HG02623 (cell line): Measurements from ENCODE around the gene RGSL1.

ENCODE experiments used
- ATAC-seq: cut with Tn5 transposase; IDR thresholded peaks from one replicate; pipeline ENCODE4 v1.9.1; 2021; ENCODE audit warnings: moderate library complexity; ENCODE audit not compliant: unreplicated experiment

RGSL1 gene

DNA sequence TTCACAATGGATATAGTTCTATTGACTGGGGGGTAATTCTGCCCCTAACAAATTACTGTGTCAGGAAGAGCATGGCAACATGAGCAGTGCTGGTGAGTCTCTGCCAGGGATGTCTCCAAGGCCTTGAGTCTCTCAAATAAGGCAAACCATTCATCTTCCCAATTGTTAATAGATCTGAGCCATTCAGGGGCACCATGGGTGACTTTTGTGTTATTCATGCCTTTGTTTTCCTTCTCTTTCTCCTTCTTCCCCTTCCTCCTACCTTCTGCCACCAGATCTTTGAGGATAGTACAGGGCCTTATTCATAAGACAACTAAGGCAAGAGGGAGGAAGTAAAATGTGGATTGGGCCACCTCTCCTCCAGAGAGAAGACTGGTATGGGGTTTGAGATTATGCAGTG is at the start of gene RGSL1:
TSS of gene RGSL1 (plus strand) at position 60 of the 400 bp plus-strand sequence. CDS start at position 80, 20 bp downstream.
- ATAC-seq: no peak

DNA sequence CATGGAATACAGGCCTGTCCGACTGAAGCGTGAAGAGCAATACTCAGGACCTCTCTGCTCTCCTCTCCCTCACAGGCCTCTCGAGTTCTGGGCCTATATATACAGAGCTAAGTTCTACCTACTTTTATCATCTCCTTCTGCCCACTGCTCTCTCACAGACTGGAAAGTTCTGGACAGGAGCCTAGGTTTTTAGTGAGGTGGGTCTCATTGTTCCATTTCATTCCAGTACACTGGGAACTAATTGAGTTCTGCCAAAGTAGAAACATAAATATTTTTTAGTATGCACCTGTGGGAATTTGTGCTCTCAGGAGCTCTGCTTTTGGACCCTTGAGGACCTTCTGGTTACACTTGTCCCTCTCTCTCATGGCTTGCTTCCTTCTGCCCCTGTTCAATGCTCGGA is 49.4 kb upstream of the RGSL1 start, which contains the start of gene TEDDM1:
TSS of gene TEDDM1 (minus strand) at position 101 of the 400 bp plus-strand sequence. CDS start 182 bp downstream, outside the sequence.
- no peak for ATAC-seq

DNA sequence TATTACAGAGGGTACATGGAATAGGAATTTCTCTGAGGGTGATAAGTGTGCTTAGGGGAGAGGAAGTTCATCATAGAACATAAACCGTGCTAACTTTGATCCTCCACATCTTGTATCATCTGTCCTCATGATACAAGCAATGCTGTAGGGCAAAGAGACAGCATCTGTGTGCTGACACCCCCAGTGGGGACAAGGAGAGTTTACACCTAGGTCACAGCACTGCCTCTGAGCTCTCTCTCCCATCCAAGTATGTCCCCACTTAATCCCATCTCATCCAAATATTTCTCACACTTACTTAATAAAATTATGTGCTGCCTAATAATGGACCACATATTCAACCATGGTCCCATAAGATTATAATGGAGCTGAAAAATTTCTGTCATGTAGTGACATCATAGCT is 45.2 kb upstream of the RGSL1 start:
- ATAC-seq: no peak

DNA sequence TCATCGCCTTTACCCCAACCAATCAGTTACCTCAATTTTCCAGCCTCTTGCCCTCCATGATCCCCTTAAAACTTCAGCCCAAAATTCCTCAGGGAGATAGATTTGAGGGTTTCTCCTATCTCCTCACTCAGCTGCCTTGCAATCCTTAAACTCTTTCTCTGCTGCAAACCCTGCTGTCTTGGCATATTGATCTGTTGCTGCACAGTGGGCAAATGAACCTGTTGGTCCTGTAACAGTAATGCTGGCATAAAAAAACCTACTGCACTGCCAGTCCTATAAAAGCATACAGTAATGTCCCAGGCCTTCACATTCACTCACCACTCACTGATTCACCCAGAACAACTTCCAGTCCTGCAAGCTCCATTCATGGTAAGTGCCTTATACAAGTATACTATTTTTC is 44.4 kb upstream of the RGSL1 start:
- no peak for ATAC-seq

DNA sequence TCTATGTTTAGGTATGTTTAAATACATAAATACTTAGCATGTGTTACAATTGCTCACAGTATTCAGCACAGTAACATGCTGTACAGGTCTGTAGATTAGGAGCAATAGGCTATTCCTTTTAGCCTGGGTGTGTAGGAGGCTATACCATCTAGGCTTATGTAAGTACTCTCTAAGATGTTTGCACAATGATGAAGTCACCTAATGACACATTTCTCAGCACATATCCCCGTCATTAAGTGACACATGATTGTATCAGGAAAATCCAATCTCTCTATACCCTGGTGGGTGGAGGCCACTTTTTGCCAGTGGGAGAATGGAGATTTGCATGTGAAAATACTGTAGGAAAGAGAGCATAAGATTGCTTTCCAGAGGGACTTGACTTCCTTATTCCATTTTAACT is 43.9 kb upstream of the RGSL1 start:
- ATAC-seq: no peak

DNA sequence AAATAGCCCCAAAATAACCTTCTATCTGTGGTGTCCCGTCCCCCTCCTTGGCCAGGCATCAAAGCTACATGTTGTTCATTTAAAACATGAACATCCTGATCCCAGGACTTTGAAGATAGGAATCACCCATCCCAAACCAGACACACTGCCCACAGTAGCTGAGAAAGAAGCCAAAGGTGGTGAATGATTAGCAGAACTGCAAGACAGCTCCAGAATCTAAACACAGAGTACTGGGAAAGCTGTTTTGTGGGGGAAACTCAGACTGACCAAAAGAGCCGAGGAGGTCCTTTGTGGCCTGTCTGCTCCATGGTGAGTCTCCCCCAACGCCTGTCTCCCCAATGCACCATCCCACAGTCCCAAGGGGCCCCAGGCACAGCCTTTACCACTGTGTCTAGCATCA is 42.2 kb upstream of the RGSL1 start:
- no peak for ATAC-seq

DNA sequence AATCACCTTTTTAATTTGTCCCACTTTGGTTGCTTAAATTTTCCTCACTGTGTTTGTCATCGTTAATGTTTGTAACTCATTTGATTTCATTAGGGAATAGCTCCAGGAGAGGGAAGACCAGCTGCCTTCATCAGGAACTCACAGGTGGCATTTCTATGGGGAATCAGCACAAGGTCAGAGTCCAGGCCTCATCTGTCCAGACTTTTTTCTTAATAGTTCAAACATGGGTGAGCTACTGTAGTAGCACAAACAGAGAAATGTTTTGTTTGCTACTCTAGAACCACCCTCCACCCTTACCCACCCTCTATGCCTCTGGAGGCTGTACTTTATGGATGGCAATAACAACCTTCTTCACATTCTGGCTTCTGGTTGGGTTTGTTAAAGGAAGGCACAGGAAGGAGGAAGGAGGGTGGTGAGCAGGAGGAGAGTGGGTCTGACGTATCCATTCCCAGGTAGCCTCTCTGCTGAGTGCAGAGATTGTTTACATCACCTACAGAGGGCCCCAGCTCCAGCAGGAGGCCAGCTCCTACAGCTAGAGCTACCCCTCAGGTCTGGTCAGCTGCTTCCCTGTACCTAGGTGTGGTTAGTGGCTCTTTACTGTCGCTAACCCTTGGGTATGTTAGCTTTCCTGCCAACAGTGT is 41.4 kb upstream of the RGSL1 start:
- ATAC-seq: no peak

DNA sequence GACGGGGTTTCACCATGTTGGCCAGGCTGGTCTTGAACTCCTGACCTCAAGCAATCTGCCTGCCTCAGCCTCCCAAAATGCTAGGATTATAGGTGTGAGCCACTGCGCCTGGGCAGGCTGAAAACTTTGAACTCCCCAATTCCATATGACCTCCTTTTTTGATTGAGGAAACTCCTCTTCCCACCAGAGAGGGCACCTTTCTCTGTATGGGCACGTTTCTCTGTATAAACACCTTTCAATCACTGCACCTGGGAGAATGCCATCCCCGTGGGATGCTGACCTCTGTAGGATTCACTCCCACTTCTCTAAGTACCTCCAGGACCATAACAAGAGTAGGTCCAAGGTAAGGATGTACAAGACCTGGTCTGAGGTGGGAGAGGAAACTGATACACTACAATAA is 39.8 kb upstream of the RGSL1 start:
- ATAC-seq: no peak

DNA sequence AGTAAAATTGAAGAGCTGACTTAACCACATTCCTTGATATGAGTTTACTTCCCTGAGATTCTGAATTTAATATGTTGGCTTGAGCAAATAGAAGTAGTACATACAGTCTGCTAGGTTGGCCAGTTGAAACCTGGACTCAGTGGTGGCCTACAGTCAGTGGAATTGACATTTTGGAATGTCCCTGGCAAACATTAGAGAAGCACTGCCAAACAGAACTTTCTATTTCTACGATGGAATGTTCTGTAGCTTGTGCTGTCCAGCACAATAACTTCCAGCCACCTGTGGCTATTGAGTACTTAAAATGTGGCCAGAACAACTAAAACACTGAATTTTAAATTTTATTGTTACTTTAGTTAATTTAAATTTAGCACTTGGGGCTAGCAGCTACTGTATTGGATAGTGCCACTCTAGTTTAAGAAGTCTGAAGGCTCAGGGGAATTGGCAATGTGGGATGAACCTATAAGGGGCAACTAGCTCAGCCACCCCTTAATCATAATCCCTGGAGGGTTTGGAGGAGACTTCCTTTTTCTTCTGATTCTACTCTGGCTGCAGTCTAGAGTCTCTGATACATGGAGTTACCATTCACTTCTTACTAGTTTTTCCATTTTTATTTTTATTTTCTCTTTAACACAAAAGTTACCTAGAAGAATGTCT is 39.2 kb upstream of the RGSL1 start:
- ATAC-seq: no peak

DNA sequence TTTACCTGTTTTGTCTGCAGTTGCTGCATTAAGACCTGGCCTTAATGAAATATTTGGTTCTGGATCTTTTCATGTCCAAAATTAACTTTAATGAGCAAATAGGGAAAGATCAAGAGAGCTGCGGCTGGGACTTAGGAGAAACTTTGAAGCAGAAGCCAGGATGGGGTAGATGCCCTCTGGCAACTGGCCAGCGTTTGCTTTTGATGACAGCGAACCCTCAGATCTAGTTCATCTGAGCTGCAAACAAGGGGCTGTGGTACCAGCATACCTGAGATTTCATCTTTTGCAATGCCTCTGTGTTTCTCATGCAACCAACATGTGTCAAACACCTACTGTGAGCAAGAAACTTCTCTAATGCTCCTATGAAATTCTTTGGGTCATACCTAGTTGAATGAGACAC is 36.5 kb upstream of the RGSL1 start:
- ATAC-seq: no peak

DNA sequence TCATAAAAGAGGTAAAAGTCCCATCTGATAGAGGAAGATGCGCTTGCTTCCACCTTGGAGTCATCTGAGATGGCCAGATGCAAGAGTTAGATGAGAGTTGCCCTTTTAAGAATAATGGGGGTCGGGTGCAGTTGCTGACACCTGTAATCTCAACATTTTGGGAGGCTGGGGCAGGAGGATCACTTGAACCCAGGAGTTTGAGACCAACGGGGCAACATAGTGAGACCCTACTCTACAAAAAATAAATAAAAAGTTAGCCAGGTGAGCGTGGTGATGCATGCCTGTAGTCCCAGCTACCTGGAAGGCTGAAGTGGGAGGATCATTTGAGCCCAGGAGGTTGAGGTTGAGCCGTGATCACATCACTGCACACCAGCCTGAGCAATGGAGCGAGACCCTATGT is 36.0 kb upstream of the RGSL1 start:
- ATAC-seq: no peak

DNA sequence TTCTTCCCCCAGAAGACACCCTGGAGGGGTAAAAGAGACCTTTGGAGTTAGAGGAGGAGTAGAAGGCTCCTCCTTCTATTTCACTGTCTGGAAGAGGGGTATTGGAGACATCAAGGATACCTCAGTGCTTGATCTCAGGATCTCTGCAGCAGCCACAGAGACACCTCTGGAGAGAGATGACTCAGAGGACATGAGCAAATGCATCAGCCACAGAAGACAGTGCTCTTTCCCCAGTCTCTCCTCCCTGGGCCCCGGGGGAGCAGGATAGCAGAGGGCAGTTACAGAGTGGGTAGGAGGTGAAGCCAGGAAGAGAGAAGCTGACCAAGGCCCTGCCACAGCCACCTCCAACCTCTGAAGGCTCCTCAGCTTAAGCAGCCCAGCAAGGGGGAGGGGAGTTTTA is 34.2 kb upstream of the RGSL1 start:
- no peak for ATAC-seq

DNA sequence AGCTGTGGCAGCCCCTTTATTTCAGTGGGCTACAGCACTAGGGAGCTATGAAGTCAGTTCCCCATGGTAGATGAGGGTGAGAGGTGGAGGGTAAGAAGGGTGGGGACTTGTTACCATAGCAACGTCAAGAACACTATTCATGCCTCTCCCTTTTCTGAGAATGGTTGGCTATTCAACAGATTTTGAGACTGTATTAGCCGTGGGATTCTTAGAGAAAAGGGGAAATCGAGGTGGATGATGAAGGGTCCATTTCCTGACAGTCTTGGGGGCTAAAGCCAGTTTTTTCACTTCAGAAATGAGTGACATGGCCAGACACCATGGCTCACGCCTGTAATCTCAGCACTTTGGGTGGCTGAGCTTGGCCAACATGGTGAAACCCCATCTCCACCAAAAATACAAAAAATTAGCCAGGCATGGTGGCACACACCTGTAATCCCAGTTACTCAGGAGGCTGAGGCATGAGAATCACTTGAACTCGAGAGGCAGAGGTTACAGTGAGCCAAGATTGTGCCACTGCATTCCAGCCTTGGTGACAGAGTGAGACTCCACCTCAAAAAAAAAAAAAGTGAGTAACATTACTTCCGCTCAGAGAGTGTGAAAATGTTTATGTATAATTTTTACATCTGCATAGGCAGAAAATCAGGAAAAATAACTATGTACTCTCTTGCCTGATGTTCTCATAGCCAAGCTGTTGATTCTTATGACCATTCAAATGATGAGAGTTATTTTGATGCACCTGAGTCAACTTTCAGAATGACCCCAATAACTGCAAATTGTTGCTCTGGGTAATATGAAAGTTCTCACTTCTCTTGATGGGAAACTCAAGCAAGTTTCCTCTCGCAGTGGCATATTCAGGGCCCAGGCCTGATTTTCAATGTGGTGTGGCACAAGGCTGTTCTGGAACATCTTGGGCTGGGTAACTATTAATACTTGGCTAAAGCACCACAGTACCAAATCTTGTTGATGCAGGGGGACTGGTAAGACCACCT is 23.2 kb upstream of the RGSL1 start:
- peak; percentile 63 for ATAC-seq

DNA sequence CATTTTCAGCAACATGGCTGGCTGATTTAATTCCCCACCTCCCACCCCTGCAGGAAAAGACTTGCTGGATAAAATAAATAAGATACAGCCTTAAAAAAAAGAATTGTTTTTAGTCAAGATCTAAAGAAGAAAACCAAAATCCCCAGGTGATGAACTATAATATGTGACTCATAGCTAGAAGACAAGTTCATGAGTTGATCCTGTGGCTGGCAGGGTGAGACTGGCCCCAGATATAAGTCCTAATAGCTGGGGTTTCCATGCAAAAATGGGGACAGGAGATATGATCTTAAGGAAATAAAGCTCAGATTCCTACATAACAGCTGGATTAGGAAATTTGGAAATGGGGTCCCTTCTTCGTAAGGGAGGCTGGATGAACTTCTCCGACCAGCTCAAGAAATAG is 21.9 kb upstream of the RGSL1 start:
- ATAC-seq: no peak

DNA sequence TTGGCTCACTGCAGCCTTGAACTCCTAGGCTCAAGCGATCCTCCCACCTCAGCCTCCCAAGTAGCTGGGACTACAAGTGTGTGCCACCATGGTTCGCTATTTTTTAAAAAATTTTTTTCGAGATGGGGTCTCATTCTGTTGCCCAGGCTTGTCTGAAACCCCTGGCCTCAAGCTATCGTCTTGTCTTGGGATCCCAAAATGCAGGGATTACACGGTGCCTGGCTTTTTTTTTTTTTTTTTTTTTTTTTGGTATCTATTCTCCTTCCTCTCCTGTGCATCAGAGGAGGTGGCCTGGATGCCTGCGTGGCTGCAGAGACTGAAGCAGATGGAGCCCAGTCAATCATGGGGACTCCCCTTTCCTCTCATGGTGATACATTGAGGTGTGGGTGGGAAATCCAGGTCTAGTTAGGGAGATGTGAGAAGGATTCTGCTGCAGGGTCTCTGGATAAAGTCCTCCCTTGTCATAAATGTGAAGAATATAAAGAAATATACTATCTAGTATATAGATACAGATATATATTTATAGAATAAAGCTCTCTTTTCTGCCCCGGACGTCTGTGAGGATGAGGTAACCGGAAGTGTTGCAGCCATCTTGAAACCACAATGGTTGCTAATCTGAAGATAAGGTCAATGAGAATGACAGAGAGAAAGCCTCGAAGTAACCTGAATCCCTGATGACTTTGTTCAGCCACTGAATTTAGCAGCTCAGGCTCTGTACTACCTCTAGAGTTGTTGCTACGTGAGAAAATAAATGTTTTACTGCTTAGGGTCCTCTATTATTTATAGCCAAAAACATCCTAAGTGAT is 19.5 kb upstream of the RGSL1 start:
- ATAC-seq: no peak

DNA sequence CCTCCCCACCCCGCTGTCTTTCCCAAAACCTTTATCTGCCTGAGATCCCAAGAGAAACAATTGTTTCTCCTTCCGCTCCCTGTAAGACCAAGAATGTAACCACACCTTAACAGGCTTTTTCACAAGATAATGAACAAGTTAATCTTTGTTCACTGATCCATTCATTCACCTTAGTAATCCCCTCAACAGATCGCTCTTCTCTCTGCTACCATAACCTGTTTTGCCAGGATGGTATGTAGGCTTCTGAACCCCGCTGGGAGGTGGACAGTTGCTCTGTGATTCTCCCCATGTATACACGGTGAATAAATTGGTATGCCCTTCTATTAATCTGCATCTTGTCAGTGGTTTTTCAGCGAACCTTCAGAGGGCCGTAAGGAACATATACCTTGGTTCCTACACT is 18.7 kb upstream of the RGSL1 start:
- ATAC-seq: no peak

DNA sequence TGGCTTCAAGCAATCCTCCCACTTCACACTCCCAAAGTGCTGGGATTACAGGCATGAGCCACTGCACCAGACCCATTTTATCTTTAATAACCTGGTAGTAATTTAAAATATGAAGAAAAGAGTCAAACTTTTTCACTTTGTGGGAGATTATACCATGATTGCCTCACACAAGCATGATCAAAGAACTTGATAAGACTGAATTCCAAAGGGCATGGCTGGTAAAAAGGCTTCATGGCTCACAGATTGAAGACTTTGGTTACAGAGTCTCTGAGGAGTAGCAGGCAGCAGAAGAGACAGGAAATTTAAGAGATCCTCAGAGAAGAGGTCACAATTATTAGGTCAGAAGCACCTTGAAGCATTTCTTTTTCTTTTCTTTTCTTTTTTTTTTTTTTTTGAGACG is 16.4 kb upstream of the RGSL1 start:
- ATAC-seq: no peak

DNA sequence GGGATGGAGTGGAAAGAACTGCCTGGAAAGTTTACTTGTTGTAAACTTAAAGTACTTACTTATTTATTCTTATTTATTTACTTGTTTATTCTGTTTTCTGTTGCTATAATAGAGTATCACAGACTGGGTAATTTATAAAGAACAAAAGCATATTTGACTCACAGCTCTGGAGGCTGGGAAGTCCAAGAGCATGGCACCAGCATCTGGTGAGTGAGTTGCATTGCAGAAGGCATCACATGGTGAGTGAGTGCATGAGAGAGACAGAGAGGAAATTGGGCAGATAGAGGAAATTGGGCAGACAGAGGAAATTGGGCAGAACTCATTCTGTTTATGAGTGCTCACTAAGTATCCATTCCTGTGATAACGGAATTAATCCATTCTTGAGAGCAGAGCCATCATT is 11.6 kb upstream of the RGSL1 start:
- ATAC-seq: no peak

DNA sequence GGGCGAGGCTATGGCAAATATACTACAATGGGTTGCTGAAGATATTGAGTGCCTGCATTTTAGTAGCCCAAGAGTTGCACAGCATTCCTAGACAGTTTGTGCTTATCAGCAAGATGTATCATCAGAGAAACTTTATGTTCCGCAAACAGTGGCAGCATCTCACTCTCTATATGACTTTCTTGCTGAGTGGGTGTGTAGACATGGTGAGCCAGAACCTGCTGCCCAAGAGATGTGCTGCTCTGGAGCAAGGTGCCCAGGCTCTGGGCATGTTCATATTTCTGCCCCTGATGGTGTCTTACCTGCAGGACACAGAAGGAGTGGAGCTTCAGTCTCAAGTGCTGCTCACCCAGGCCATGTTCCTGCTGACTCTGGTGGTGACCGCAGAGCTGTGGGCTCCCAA is 8.2 kb upstream of the RGSL1 start:
- no peak for ATAC-seq

DNA sequence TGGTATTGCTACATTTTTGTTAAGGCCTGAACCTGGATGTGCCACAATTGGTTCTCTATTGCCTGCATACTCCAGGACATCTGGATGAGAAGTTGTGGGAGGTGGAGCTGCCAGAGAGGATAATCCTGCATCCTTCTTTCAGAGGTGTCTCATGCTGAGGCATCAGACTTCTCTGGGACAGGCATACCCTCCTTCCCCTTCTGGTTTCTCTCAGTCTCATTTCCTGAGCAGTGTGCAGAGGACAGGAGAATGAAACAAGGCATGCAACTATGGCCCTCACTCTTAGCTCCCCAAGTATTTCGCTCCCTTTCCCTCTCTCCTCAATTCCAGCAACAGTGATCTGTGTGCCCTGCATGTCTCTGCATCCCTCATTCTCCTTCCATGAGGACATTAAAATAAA is 7.6 kb upstream of the RGSL1 start:
- no peak for ATAC-seq

DNA sequence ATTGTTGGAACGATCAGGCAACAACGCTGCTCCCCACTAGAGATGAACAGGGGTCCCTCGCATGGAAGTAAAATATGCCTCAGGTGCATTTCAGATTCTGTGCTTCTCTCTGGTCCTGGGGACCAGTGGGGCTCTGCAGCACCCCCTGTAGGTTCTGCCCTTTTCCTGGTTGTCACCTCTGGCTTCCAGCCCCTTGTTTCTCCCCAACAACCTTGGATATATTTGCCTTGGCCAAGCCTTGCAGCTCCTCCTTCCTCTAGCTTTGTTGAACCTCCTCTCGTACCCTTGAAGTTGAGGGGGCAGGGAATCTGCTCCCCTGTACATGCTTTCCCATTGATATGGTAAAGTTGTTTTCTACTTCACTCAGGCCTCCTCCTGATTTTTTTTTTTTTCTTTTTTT is 5.4 kb upstream of the RGSL1 start:
- no peak for ATAC-seq
